ENCODE data around the gene SDK2.

DNA sequence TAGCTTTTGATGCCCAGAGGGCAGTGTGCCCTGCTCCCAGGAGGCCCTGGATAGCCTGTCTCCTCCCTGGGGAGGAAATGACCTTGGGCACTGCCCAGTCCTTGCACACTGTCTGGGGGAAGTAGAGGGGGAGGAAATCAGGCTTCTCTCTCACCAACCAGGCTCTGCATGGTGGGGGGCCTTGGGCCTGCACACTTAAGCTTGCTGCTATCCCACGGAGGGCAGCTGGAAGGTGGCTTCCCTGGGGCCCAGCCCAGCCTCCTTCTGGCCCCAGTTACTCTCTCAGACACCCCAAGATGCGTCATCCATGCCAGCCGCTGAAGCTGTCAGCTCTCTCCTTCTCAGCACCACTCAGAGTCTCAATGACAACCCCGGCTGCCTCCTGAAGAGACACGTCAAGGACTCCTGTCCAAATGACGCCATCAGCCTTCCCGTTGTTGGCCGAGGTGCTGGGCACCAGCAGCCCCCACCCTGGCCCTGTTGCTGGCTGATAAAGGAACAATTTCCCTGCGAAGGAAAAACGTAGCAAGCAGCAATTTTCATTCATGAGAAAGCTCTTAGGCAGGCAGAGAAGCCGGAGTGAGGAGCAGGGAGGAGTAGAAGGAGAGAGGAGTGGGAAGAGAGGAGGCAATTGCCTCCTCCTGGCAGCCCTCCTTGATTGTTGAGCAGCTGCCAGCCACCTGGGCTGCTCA is 95.5 kb downstream of the SDK2 start:
- TF ChIP-seq ZBTB17 (CRISPR knock-in tag; IDR thresholded peaks at IDR 0.05) = no peak
- no peak for TF ChIP-seq ZNF274 (IDR thresholded peaks at IDR 0.05; ENCODE audit: borderline replicate concordance, low read depth, low read length)
- no peak for TF ChIP-seq ETV5 (CRISPR knock-in tag; IDR thresholded peaks at IDR 0.05; ENCODE audit: low read depth)
- TF ChIP-seq, protein P1, sequence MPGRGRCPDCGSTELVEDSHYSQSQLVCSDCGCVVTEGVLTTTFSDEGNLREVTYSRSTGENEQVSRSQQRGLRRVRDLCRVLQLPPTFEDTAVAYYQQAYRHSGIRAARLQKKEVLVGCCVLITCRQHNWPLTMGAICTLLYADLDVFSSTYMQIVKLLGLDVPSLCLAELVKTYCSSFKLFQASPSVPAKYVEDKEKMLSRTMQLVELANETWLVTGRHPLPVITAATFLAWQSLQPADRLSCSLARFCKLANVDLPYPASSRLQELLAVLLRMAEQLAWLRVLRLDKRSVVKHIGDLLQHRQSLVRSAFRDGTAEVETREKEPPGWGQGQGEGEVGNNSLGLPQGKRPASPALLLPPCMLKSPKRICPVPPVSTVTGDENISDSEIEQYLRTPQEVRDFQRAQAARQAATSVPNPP (IDR thresholded peaks at IDR 0.05; ENCODE audit: borderline replicate concordance, insufficient read depth, insufficient read length) = no peak
- TF ChIP-seq, protein P2, sequence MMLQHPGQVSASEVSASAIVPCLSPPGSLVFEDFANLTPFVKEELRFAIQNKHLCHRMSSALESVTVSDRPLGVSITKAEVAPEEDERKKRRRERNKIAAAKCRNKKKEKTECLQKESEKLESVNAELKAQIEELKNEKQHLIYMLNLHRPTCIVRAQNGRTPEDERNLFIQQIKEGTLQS (IDR thresholded peaks at IDR 0.05) = no peak
- TF ChIP-seq, protein P2 (CRISPR knock-in tag; conservative IDR thresholded peaks at IDR 0.05) = no peak
- TF ChIP-seq POLR2A (conservative IDR thresholded peaks at IDR 0.05) = no peak
- TF ChIP-seq STAG1 (CRISPR knock-in tag; IDR thresholded peaks at IDR 0.05; ENCODE audit: borderline replicate concordance) = no peak

Measured in K562 (cell line).